ENCODE measurements around the gene XIRP2. TPM values are rescaled to one million over a fixed set of nuclear protein-coding genes. Genes with fewer than 3 reads are reported as not detected.

The XIRP2 gene
- total and polyA plus RNA-seq, 2 of the 8 experiments (the other 6 are each of a cell fraction or from before 2014, with no cell fraction given): 0.11 TPM; not detected in 1

DNA sequence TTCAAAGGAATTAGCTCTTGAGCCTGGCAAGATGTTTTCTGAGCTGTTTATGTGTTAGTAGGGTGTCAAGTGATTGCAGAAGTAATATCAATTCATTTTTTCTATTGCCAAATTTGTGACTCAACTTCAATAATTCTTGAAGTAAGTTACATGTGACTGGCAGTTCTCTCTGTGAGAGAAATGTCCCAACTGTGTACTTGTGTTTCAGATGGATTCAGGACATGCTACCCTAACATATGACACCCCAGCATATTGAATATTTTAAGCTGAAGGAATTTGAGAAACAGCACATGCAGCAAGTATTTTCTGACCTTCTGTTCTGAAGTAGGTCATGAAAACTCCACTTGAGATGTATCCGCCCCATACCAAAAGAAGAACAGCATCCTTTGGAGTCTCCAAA, 263.6 kb downstream of the XIRP2 start:
- H4K91ac ChIP-seq (replicated peaks; ENCODE audit: insufficient read length, low read length): no peak overlapping the region
- no peak overlapping the region for H2BK20ac ChIP-seq (ENCODE audit: low read length)
- no peak overlapping the region for H2BK15ac ChIP-seq (ENCODE audit: low read length)
- no peak overlapping the region for H2AFZ ChIP-seq (ENCODE audit: low read length)
- WGBS, 2 experiments (ENCODE audit: extremely low coverage in 1 of 2, insufficient coverage in 1 of 2, insufficient read length in 1 of 2, insufficient replicate concordance in 2 of 2, low coverage in 1 of 2, low lambda C conversion rate in 2 of 2, missing lambda C conversion rate in 1 of 2): 93% methylated on average over 1 of the region's 1 CpG; no CpG with 5 or more reads in 1 of the 2 experiments
- no peaks in the 10 kb centered on the region for H3K79me1 ChIP-seq (ENCODE audit: low read depth, low read length)
- no peak overlapping the region for H2BK12ac ChIP-seq (ENCODE audit: low read depth, low read length)
- H3K4me2 ChIP-seq (ENCODE audit: insufficient read depth in 1 of 2, low read depth in 2 of 2, low read length in 2 of 2): no peak overlapping the region
- no peak overlapping the region for H3K18ac ChIP-seq (ENCODE audit: extremely low read depth, low read length)
- H3K56ac ChIP-seq (replicated peaks; ENCODE audit: insufficient read length, low read depth, low read length): no peak overlapping the region
- no peaks in the 10 kb centered on the region for H3K79me2 ChIP-seq (ENCODE audit: control insufficient read depth in 1 of 2, insufficient read depth in 2 of 2, low read length in 2 of 2)
- no peak overlapping the region for H3K14ac ChIP-seq (ENCODE audit: insufficient read length)
- CTCF ChIA-PET (ENCODE audit: partially characterized antibody): no interaction called here
- no peak overlapping the region for H3K23ac ChIP-seq (ENCODE audit: insufficient read length)
- H2BK120ac ChIP-seq (replicated peaks; ENCODE audit: low read depth, low read length): no peak overlapping the region
- no peak overlapping the region for H4K8ac ChIP-seq (ENCODE audit: extremely low read depth, insufficient read depth, low read length)
- H3K27me3 ChIP-seq (replicated peaks in 1 of 4; ENCODE audit: control insufficient read depth in 3 of 4, extremely low read depth in 1 of 4, insufficient read depth in 3 of 4, low read length in 3 of 4): no peaks in the 10 kb centered on the region
- H3K27ac ChIP-seq (ENCODE audit: low read depth, low read length): no peak overlapping the region
- H4K5ac ChIP-seq (ENCODE audit: insufficient read length, low read depth, low read length): no peak overlapping the region
- no peak overlapping the region for H3K4ac ChIP-seq (replicated peaks; ENCODE audit: insufficient read length, low read depth, low read length)
- no peak overlapping the region for H2BK5ac ChIP-seq (ENCODE audit: low read depth, low read length)
- H3K9ac ChIP-seq (replicated peaks in 1 of 4; ENCODE audit: extremely low read depth in 1 of 4, low read depth in 3 of 4, low read length in 3 of 4): no peak overlapping the region
- no peak overlapping the region for H3K4me3 ChIP-seq (ENCODE audit: extremely low read depth in 1 of 4, insufficient read depth in 2 of 4, low read depth in 3 of 4, low read length in 4 of 4)
- no peaks in the 10 kb centered on the region for H4K20me1 ChIP-seq (replicated peaks in 1 of 2; ENCODE audit: control insufficient read depth in 1 of 2, insufficient read depth in 2 of 2, low read length in 2 of 2)
- FAIRE-seq: no peak
- no peak overlapping the region for H2AK5ac ChIP-seq (ENCODE audit: low read depth, low read length)
- H3K9me3 ChIP-seq (ENCODE audit: insufficient read depth in 2 of 2, low read depth in 1 of 2, low read length in 1 of 2): no peaks in the 10 kb centered on the region
- POLR2A ChIA-PET (ENCODE audit: partially characterized antibody): no interaction called here
- DNase-seq (ENCODE audit: low read depth in 1 of 2, low spot score in 2 of 2): no peak
- H3K23me2 ChIP-seq (ENCODE audit: low read depth, low read length): no peaks in the 10 kb centered on the region
- no peaks in the 10 kb centered on the region for H3K36me3 ChIP-seq (ENCODE audit: control insufficient read depth in 2 of 4, insufficient read depth in 4 of 4, low read length in 3 of 4)
- no peaks in the 10 kb centered on the region for H3K4me1 ChIP-seq (replicated peaks in 1 of 4; ENCODE audit: control insufficient read depth in 3 of 4, insufficient read depth in 4 of 4, low read length in 3 of 4)
- no peak for TF ChIP-seq KDM4A (IDR thresholded peaks at IDR 0.05; ENCODE audit: low read depth, low read length, severe bottlenecking)
- no peak for TF ChIP-seq HDAC6 (IDR thresholded peaks at IDR 0.05; ENCODE audit: low read depth, low read length)
- no peak for TF ChIP-seq CREB1 (IDR thresholded peaks at IDR 0.05)
- no peak for TF ChIP-seq SP4 (IDR thresholded peaks at IDR 0.05; ENCODE audit: low read length)
- no peak for TF ChIP-seq CTBP2 (IDR thresholded peaks at IDR 0.05; ENCODE audit: borderline replicate concordance, insufficient read depth, insufficient read length, low read length)
- no peak for TF ChIP-seq TAF7 (optimal IDR thresholded peaks at IDR 0.05; ENCODE audit: borderline replicate concordance, low read depth, low read length)
- no peak for TF ChIP-seq RNF2 (IDR thresholded peaks at IDR 0.05; ENCODE audit: borderline replicate concordance, low read depth, low read length, missing control alignments, poor library complexity, severe bottlenecking)
- TF ChIP-seq CBX5 (IDR thresholded peaks at IDR 0.05; ENCODE audit: low read depth, low read length): no peak
- no peak for TF ChIP-seq POLR2AphosphoS5 (IDR thresholded peaks at IDR 0.05; ENCODE audit: low read depth, low read length)
- no peak for TF ChIP-seq SUZ12 (IDR thresholded peaks at IDR 0.05; ENCODE audit: low read length)
- no peak for TF ChIP-seq HDAC2 (IDR thresholded peaks at IDR 0.05; ENCODE audit: borderline replicate concordance in 1 of 2, low read depth in 2 of 2, low read length in 2 of 2)
- TF ChIP-seq NRF1 (IDR thresholded peaks at IDR 0.05; ENCODE audit: low read depth, low read length): no peak
- TF ChIP-seq SAP30 (IDR thresholded peaks at IDR 0.05; ENCODE audit: insufficient read depth, insufficient replicate concordance, low read length): no peak
- TF ChIP-seq, protein P1, sequence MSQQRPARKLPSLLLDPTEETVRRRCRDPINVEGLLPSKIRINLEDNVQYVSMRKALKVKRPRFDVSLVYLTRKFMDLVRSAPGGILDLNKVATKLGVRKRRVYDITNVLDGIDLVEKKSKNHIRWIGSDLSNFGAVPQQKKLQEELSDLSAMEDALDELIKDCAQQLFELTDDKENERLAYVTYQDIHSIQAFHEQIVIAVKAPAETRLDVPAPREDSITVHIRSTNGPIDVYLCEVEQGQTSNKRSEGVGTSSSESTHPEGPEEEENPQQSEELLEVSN (IDR thresholded peaks at IDR 0.05): no peak

All from H1 (cell line).